OCI-LY7 (cell line): Measurements from ENCODE around the gene MGST3.
"Not testable (repeated sequence)": the region's sequence is repeated elsewhere in the genome, so short reads cannot be mapped to it uniquely, and the experiment has no call there.

Experiments
- CTCF ChIP-seq: fragments of 200-600 bp; sonication (generic); conservative IDR thresholded peaks from 2 replicates; pipeline ENCODE4 v1.5.1; 2014; ENCODE audit warnings: mild to moderate bottlenecking, antibody characterized with exemption, low read length, moderate library complexity, mixed read lengths
- EZH2phosphoT487 ChIP-seq: fragments of 200-600 bp; sonication (generic); IDR thresholded peaks from 2 replicates; pipeline ENCODE4 v1.6.1; 2018; ENCODE audit warnings: low read depth, borderline replicate concordance, mild to moderate bottlenecking, mixed run types, antibody characterized with exemption, low read length, moderate library complexity, mixed read lengths

GRCh38 chr1:165680773-165681172, 49.7 kb downstream of the MGST3 start:
- not testable (repeated sequence) for TF ChIP-seq CTCF, EZH2phosphoT487
